H9 (cell line): ENCODE measurements around the gene CLEC16A. TPM values are rescaled to one million over a fixed set of nuclear protein-coding genes. Genes with fewer than 3 reads are reported as not detected.
A peak's percentile ranks its signal among the peaks of the same experiment; 100 is the strongest.

Source experiments
- DNase-seq: peaks from one replicate; pipeline ENCODE4 v3.0.0-alpha.2; 2017
- H2AFZ ChIP-seq: one replicate; pipeline ENCODE4 v1.6.1; 2013; ENCODE audit warnings: mild to moderate bottlenecking, low read length, control low read depth, moderate library complexity
- H2AK5ac ChIP-seq: 2 replicates; pipeline ENCODE4 v1.6.1; 2013; ENCODE audit warnings: low read length, control low read depth, mixed read lengths; ENCODE audit not compliant: insufficient read length
- H2BK120ac ChIP-seq: one replicate; pipeline ENCODE4 v1.6.1; 2013; ENCODE audit warnings: low read depth, mild to moderate bottlenecking, low read length, control low read depth, inconsistent platforms; ENCODE audit not compliant: poor library complexity, severe bottlenecking
- H2BK12ac ChIP-seq: 2 replicates; pipeline ENCODE4 v1.6.1; 2013; ENCODE audit warnings: low read length, control low read depth, mixed read lengths, low read depth; ENCODE audit not compliant: insufficient read length
- H2BK15ac ChIP-seq: 2 replicates; pipeline ENCODE4 v1.6.1; 2013; ENCODE audit warnings: low read depth, low read length, control low read depth
- H2BK20ac ChIP-seq: one replicate; pipeline ENCODE4 v1.6.1; 2013; ENCODE audit warnings: low read depth, mild to moderate bottlenecking, low read length, control low read depth, inconsistent platforms; ENCODE audit not compliant: poor library complexity, severe bottlenecking
- H2BK5ac ChIP-seq: 2 replicates; pipeline ENCODE4 v1.6.1; 2013; ENCODE audit warnings: low read length, control low read depth, mixed read lengths; ENCODE audit not compliant: insufficient read length
- H3K14ac ChIP-seq: 2 replicates; pipeline ENCODE4 v1.6.1; 2013; ENCODE audit warnings: low read length, control low read depth; ENCODE audit not compliant: insufficient read depth
- H3K18ac ChIP-seq: 2 replicates; pipeline ENCODE4 v1.6.1; 2013; ENCODE audit warnings: low read depth, mild to moderate bottlenecking, mixed read lengths, low read length, control low read depth; ENCODE audit not compliant: insufficient read length
- H3K23ac ChIP-seq: 2 replicates; pipeline ENCODE4 v1.6.1; 2013; ENCODE audit warnings: low read length, control low read depth, mixed read lengths, low read depth; ENCODE audit not compliant: insufficient read length
- H3K23me2 ChIP-seq: 2 replicates; pipeline ENCODE4 v1.6.1; 2013; ENCODE audit warnings: low read depth, mild to moderate bottlenecking, mixed read lengths, low read length, control low read depth; ENCODE audit not compliant: insufficient read length, poor library complexity, severe bottlenecking
- H3K27ac ChIP-seq: 2 replicates; pipeline ENCODE4 v1.5.1; 2013; ENCODE audit warnings: low read length, control low read depth, mixed read lengths, low read depth; ENCODE audit not compliant: insufficient read length
- H3K27me3 ChIP-seq: 2 replicates; pipeline ENCODE4 v1.6.1; 2013; ENCODE audit warnings: low read length, control low read depth, inconsistent platforms; ENCODE audit not compliant: insufficient read depth
- H3K4ac ChIP-seq: 2 replicates; pipeline ENCODE4 v1.6.1; 2013; ENCODE audit warnings: low read depth, mild to moderate bottlenecking, control low read depth, inconsistent platforms, low read length, moderate library complexity
- H3K4me1 ChIP-seq: 2 replicates; pipeline ENCODE4 v1.6.1; 2013; ENCODE audit warnings: low read length, control low read depth, inconsistent platforms; ENCODE audit not compliant: insufficient read depth
- H3K4me2 ChIP-seq: 2 replicates; pipeline ENCODE4 v1.6.1; 2013; ENCODE audit warnings: low read length, control low read depth, mixed read lengths; ENCODE audit not compliant: insufficient read length, insufficient read depth
- H3K56ac ChIP-seq: 2 replicates; pipeline ENCODE4 v1.6.1; 2013; ENCODE audit warnings: low read depth, mild to moderate bottlenecking, mixed read lengths, low read length, control low read depth; ENCODE audit not compliant: insufficient read length
- H3K79me1 ChIP-seq: 2 replicates; pipeline ENCODE4 v1.6.1; 2013; ENCODE audit warnings: low read depth, mild to moderate bottlenecking, moderate library complexity, low read length, control low read depth, inconsistent platforms; ENCODE audit not compliant: insufficient read depth, poor library complexity, severe bottlenecking
- H3K79me2 ChIP-seq: 2 replicates; pipeline ENCODE4 v1.6.1; 2013; ENCODE audit warnings: low read length, control low read depth, inconsistent platforms; ENCODE audit not compliant: insufficient read depth
- H3K9ac ChIP-seq: 2 replicates; pipeline ENCODE4 v1.6.1; 2013; ENCODE audit warnings: low read length, control low read depth, mixed read lengths; ENCODE audit not compliant: insufficient read length; ENCODE audit errors: extremely low read depth
- H3K9me3 ChIP-seq: one replicate; pipeline ENCODE4 v1.6.1; 2013; ENCODE audit warnings: low read depth, low read length, inconsistent platforms; ENCODE audit not compliant: control insufficient read depth
- H3T11ph ChIP-seq: one replicate; pipeline ENCODE4 v1.6.1; 2013; ENCODE audit warnings: mild to moderate bottlenecking, low read length, control low read depth, inconsistent platforms
- H4K20me1 ChIP-seq: one replicate; pipeline ENCODE4 v1.6.1; 2013; ENCODE audit not compliant: control insufficient read depth, insufficient read length, insufficient read depth
- H4K5ac ChIP-seq: 2 replicates; pipeline ENCODE4 v1.6.1; 2013; ENCODE audit warnings: low read depth, mild to moderate bottlenecking, mixed read lengths, low read length, control low read depth; ENCODE audit not compliant: insufficient read length
- H4K8ac ChIP-seq: replicated peaks from 2 replicates; pipeline ENCODE4 v1.6.1; 2013; ENCODE audit warnings: low read length, control low read depth, mixed read lengths, low read depth; ENCODE audit not compliant: insufficient read length
- H4K91ac ChIP-seq: 2 replicates; pipeline ENCODE4 v1.6.1; 2013; ENCODE audit warnings: low read depth, mild to moderate bottlenecking, moderate library complexity, mixed read lengths, low read length, control low read depth; ENCODE audit not compliant: insufficient read length
- H3K27ac Mint-ChIP-seq, 3 experiments: 2 replicates in 2 of 3; 3 replicates in 1 of 3; pipeline ENCODE4 v1.8.0; 2020 to 2021; ENCODE audit warnings: mixed read lengths in 3 of 3, mild to moderate bottlenecking in 1 of 3, moderate library complexity in 1 of 3
- H3K27me3 Mint-ChIP-seq: 2 replicates; pipeline ENCODE4 v1.8.0; 2021; ENCODE audit warnings: low read depth, mild to moderate bottlenecking, moderate library complexity, mixed read lengths
- H3K36me3 Mint-ChIP-seq, 3 experiments: 2 replicates in 2 of 3; 3 replicates in 1 of 3; pipeline ENCODE4 v1.8.0; 2020 to 2021; ENCODE audit warnings: low read depth in 3 of 3, mixed read lengths in 3 of 3; ENCODE audit not compliant: insufficient read depth in 1 of 3
- H3K4me1 Mint-ChIP-seq, 2 experiments: 2 replicates each; pipeline ENCODE4 v1.8.0; 2020; ENCODE audit warnings: mixed read lengths in 2 of 2
- H3K4me3 Mint-ChIP-seq, 2 experiments: 2 replicates in 1 of 2; 3 replicates in 1 of 2; pipeline ENCODE4 v1.8.0; 2020 to 2021; ENCODE audit warnings: mild to moderate bottlenecking in 2 of 2, mixed read lengths in 2 of 2, moderate library complexity in 1 of 2
- H3K9me3 Mint-ChIP-seq, 2 experiments: 2 replicates in 1 of 2; 3 replicates in 1 of 2; pipeline ENCODE4 v1.8.0; 2020; ENCODE audit warnings: mild to moderate bottlenecking in 2 of 2, mixed read lengths in 2 of 2, moderate library complexity in 1 of 2
- WGBS: extraction: QIAGEN DNeasy Blood & Tissue Kit; methylation state at CpG from one replicate; pipeline ENCODE4 v1.1.7; 2013; ENCODE audit warnings: missing lambda C conversion rate, low lambda C conversion rate, mixed read lengths; ENCODE audit not compliant: insufficient read length; ENCODE audit errors: extremely low coverage; 5-methylcytosine and 5-hydroxymethylcytosine counted together
- total RNA-seq: library from RNA; stranded (reverse); gene quantifications from 2 replicates; pipeline ENCODE4 v1.2.1, GENCODE V29; 2021
- TF ChIP-seq, protein P1 (sequence below): fragments of 200-600 bp; sonication (generic); conservative IDR thresholded peaks from 3 replicates; pipeline ENCODE4 v1.8.0; 2021; ENCODE audit warnings: antibody characterized with exemption, mild to moderate bottlenecking

The CLEC16A gene
- total RNA-seq, 1 experiment from 2014 or later, result 15.2 TPM

DNA sequence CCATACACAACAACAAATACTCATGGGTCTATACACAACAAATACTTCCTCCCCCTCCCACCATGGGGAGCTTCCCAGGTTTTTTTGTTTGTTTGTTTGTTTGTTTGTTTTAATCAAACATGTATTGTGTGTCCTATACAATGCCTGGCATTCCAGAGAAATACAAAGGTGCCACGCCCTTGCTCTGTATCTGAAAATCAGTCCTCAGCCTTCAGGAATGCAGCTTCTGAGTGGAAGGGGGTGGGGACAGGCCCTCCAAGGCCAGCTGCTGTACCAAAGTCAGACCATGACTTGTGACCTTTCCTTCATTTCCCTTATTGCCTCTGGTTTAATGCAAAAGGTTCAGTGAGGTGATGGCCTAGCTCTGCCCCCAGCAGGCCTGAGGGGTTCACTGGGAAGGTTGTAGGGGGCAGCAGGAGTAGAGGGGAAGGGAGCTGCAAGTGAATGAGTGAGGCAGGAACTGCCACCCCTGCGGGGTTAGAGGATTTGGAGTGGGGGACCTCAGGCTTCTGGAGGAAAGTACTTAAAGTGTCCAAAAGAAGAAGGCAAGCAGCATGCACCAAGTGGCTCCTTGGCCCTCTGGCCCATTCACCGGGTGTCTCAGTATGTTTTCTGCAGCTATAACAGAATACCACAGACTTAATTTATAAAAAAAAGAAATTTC is 105.2 kb downstream of the CLEC16A start:
- no peak overlapping the region for H2AK5ac ChIP-seq
- no peaks in the 10 kb centered on the region for H3K79me2 ChIP-seq
- H3K23me2 ChIP-seq, result no peaks in the 10 kb centered on the region
- Mint-ChIP-seq H3K9me3 (no peaks in the 10 kb centered on the region), H3K4me3 (no peak overlapping the region), H3K36me3 (peaks cover 0 to 9% (median 4%) of the 10 kb centered on the region in 3 experiments; a peak in 2 of 7 replicates), H3K27me3 (no peaks in the 10 kb centered on the region), H3K4me1 (peaks cover 25 to 29% of the 10 kb centered on the region in 2 experiments), H3K27ac (peak overlapping the region in 2 of 3 experiments; percentile 58 to 70; a peak in 4 of 7 replicates)
- no peak overlapping the region for H4K91ac ChIP-seq
- H4K8ac ChIP-seq, result no peak overlapping the region
- no peak overlapping the region for H3T11ph ChIP-seq
- no peak overlapping the region for H2BK20ac ChIP-seq
- H3K27me3 ChIP-seq, result no peaks in the 10 kb centered on the region
- H3K18ac ChIP-seq, result no peak overlapping the region
- no peak overlapping the region for H2BK15ac ChIP-seq
- H3K56ac ChIP-seq, result no peak overlapping the region
- H3K79me1 ChIP-seq, result no peaks in the 10 kb centered on the region
- H3K27ac ChIP-seq, result no peak overlapping the region
- no CpG with 5 or more reads among the region's 3 CpGs for WGBS
- no peaks in the 10 kb centered on the region for H3K9me3 ChIP-seq
- no peak overlapping the region for H3K9ac ChIP-seq
- TF ChIP-seq, protein P1, sequence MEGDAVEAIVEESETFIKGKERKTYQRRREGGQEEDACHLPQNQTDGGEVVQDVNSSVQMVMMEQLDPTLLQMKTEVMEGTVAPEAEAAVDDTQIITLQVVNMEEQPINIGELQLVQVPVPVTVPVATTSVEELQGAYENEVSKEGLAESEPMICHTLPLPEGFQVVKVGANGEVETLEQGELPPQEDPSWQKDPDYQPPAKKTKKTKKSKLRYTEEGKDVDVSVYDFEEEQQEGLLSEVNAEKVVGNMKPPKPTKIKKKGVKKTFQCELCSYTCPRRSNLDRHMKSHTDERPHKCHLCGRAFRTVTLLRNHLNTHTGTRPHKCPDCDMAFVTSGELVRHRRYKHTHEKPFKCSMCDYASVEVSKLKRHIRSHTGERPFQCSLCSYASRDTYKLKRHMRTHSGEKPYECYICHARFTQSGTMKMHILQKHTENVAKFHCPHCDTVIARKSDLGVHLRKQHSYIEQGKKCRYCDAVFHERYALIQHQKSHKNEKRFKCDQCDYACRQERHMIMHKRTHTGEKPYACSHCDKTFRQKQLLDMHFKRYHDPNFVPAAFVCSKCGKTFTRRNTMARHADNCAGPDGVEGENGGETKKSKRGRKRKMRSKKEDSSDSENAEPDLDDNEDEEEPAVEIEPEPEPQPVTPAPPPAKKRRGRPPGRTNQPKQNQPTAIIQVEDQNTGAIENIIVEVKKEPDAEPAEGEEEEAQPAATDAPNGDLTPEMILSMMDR, result no peak
- no peak overlapping the region for H3K4me2 ChIP-seq
- no peak overlapping the region for H2AFZ ChIP-seq
- H4K20me1 ChIP-seq, result no peaks in the 10 kb centered on the region
- no peaks in the 10 kb centered on the region for H3K4me1 ChIP-seq
- H2BK5ac ChIP-seq, result no peak overlapping the region
- H2BK120ac ChIP-seq, result no peak overlapping the region
- H3K4ac ChIP-seq, result no peak overlapping the region
- H2BK12ac ChIP-seq, result no peak overlapping the region
- H3K14ac ChIP-seq, result no peak overlapping the region
- peak; percentile 42 for DNase-seq
- no peak overlapping the region for H4K5ac ChIP-seq
- no peak overlapping the region for H3K23ac ChIP-seq
